Sigmoid colon (tissue), 7 donors: Measurements from ENCODE around the gene PTPN14. TPM values are rescaled to one million over a fixed set of nuclear protein-coding genes. Genes with fewer than 3 reads are reported as not detected.

ENCODE experiments used
- DNase-seq: peaks from one replicate; pipeline ENCODE4 v3.0.0-alpha.2; 2019
- H3K27ac ChIP-seq, 4 donors: fragments of 200-600 bp; sonication (generic); one replicate each; pipeline ENCODE4 v1.5.1; 2016 to 2019; ENCODE audit warnings: mild to moderate bottlenecking in 1 of 4
- H3K27me3 ChIP-seq, 3 donors: fragments of 200-600 bp; sonication (generic); one replicate each; pipeline ENCODE4 v1.5.1; 2019; ENCODE audit warnings: mild to moderate bottlenecking in 1 of 3
- H3K36me3 ChIP-seq, 4 donors: fragments of 200-600 bp; sonication (generic); one replicate each; pipeline ENCODE4 v1.5.1; 2016 to 2019
- H3K4me1 ChIP-seq, 4 donors: fragments of 200-600 bp; sonication (generic); one replicate each; pipeline ENCODE4 v1.5.1; 2017 to 2019
- H3K4me3 ChIP-seq, 4 donors: fragments of 200-600 bp; sonication (generic); one replicate each; pipeline ENCODE4 v1.5.1; 2017 to 2019; ENCODE audit warnings: mild to moderate bottlenecking in 2 of 4, moderate library complexity in 1 of 4
- H3K9me3 ChIP-seq, 4 donors: fragments of 200-600 bp in 3 of 4; sonication (generic) in 3 of 4; one replicate each; pipeline versions ENCODE4 v1.5.1 to v1.6.1; 2013 to 2019
- CTCF ChIP-seq, 4 experiments: fragments of 450-650 bp in 3 of 4; fragments of 200-600 bp in 1 of 4; IDR thresholded peaks; one replicate each; pipeline ENCODE4 v1.5.1; 2016 to 2019; ENCODE audit warnings: antibody characterized with exemption in 4 of 4, mild to moderate bottlenecking in 3 of 4, moderate library complexity in 2 of 4
- EP300 ChIP-seq, 4 donors: sonication (generic); formaldehyde crosslinking; IDR thresholded peaks; one replicate each; pipeline ENCODE4 v1.6.1; 2017; ENCODE audit warnings: antibody characterized with exemption in 4 of 4
- POLR2A ChIP-seq, 2 donors: fragments of 450-650 bp; IDR thresholded peaks; one replicate each; pipeline ENCODE4 v1.6.1; 2016; ENCODE audit warnings: antibody characterized with exemption in 2 of 2, mild to moderate bottlenecking in 2 of 2, moderate library complexity in 2 of 2
- POLR2AphosphoS5 ChIP-seq, 4 donors: sonication (generic); formaldehyde crosslinking; IDR thresholded peaks; one replicate each; pipeline ENCODE4 v1.6.1; 2017; ENCODE audit warnings: antibody characterized with exemption in 4 of 4
- WGBS, 2 donors: extraction: QIAGEN DNeasy Blood & Tissue Kit; methylation state at CpG; one replicate each; pipeline ENCODE4 v1.1.7; 2013; 5-methylcytosine and 5-hydroxymethylcytosine counted together
- intact Hi-C: fragments of 100-400 bp; cut with DNase I; formaldehyde crosslinking; loops from one replicate; pipeline ENCODE4 v1.15.1; 2023
- polyA plus RNA-seq, 3 donors: library from polyadenylated mRNA; stranded (reverse); fragments of 200-250 nt; gene quantifications; one replicate each; pipeline ENCODE4 v1.2.3, GENCODE V29; 2013
- total RNA-seq, 4 donors: library from RNA; depleted of rRNA; stranded (reverse); fragments of >200 nt; gene quantifications; one replicate each; pipeline ENCODE4 v1.1.0, GENCODE V29; 2016
- donor health status: healthy with polysubstance abuse.
- donor health status: Bipolar disorder and iron deficiency.
- donor health status: healthy.

The PTPN14 gene
- total and polyA plus RNA-seq, 7 donors: 0.46 to 35.5 (median 20.1) TPM

GRCh38 chr1:214413315-214413714 is 138.1 kb downstream of the PTPN14 start:
- no peaks in the 10 kb centered on the region for H3K9me3 ChIP-seq
- no peak overlapping the region for H3K4me3 ChIP-seq
- H3K4me1 ChIP-seq: peaks cover 0 to 31% (median 28%) of the 10 kb centered on the region in 4 donors
- H3K27ac ChIP-seq: no peak overlapping the region
- intact Hi-C loops: no loop called here
- no peaks in the 10 kb centered on the region for H3K27me3 ChIP-seq
- TF ChIP-seq POLR2A (IDR thresholded peaks at IDR 0.05): no peak
- TF ChIP-seq POLR2AphosphoS5 (IDR thresholded peaks at IDR 0.05): no peak
- TF ChIP-seq CTCF (IDR thresholded peaks at IDR 0.05): no peak
- no peak for TF ChIP-seq EP300 (IDR thresholded peaks at IDR 0.05)
- peaks cover 0 to 8% (median 0%) of the 10 kb centered on the region in 4 donors for H3K36me3 ChIP-seq
- DNase-seq: no peak

- no peak for TF ChIP-seq POLR2AphosphoS5 (IDR thresholded peaks at IDR 0.05)
- TF ChIP-seq CTCF (IDR thresholded peaks at IDR 0.05): no peak
- TF ChIP-seq POLR2A (IDR thresholded peaks at IDR 0.05): no peak
- no peak for TF ChIP-seq EP300 (IDR thresholded peaks at IDR 0.05)
- DNase-seq: no peak
- H3K4me1 ChIP-seq: no peaks in the 10 kb centered on the region
- WGBS, 2 donors: 87 to 91% methylated on average over 9 of the region's 9 CpGs
- no peaks in the 10 kb centered on the region for H3K27me3 ChIP-seq
- no peaks in the 10 kb centered on the region for H3K9me3 ChIP-seq
- no peak overlapping the region for H3K4me3 ChIP-seq
- H3K27ac ChIP-seq: no peak overlapping the region
- intact Hi-C loops: no loop called here
- H3K36me3 ChIP-seq: peaks cover 0 to 21% (median 0%) of the 10 kb centered on the region in 4 donors
Observed at GRCh38 chr1:214404571-214405213, 146.7 kb downstream of the PTPN14 start.

GRCh38 chr1:214404154-214404553 is 147.2 kb downstream of the PTPN14 start:
- Histone ChIP-seq H3K36me3 (peaks cover 0 to 21% (median 0%) of the 10 kb centered on the region in 4 donors), H3K9me3 (no peaks in the 10 kb centered on the region), H3K27ac (no peak overlapping the region), H3K4me1 (no peaks in the 10 kb centered on the region), H3K27me3 (no peaks in the 10 kb centered on the region), H3K4me3 (no peak overlapping the region)
- WGBS, 2 donors: 71 to 82% methylated on average over 4 of the region's 4 CpGs
- intact Hi-C loops: no loop called here
- TF ChIP-seq CTCF (IDR thresholded peaks at IDR 0.05) (no peak), EP300 (IDR thresholded peaks at IDR 0.05) (no peak), POLR2A (IDR thresholded peaks at IDR 0.05) (no peak), POLR2AphosphoS5 (IDR thresholded peaks at IDR 0.05) (no peak)
- no peak for DNase-seq

- Histone ChIP-seq H3K36me3 (peaks cover 0 to 21% (median 0%) of the 10 kb centered on the region in 4 donors), H3K27me3 (no peaks in the 10 kb centered on the region), H3K4me1 (no peaks in the 10 kb centered on the region), H3K27ac (no peak overlapping the region), H3K4me3 (no peak overlapping the region), H3K9me3 (no peaks in the 10 kb centered on the region)
- TF ChIP-seq EP300 (IDR thresholded peaks at IDR 0.05): no peak
- TF ChIP-seq POLR2A (IDR thresholded peaks at IDR 0.05): no peak
- TF ChIP-seq CTCF (IDR thresholded peaks at IDR 0.05): no peak
- no peak for TF ChIP-seq POLR2AphosphoS5 (IDR thresholded peaks at IDR 0.05)
- 76 to 77% methylated on average over 5 of the region's 5 CpGs for WGBS, 2 donors
- DNase-seq: no peak
- intact Hi-C loops: no loop called here
Observed at GRCh38 chr1:214403431-214403830, 148.0 kb downstream of the PTPN14 start.

GRCh38 chr1:214402613-214403083 is 148.8 kb downstream of the PTPN14 start:
- Histone ChIP-seq H3K27ac (no peak overlapping the region), H3K4me3 (no peak overlapping the region), H3K4me1 (no peaks in the 10 kb centered on the region), H3K27me3 (no peaks in the 10 kb centered on the region), H3K9me3 (no peaks in the 10 kb centered on the region), H3K36me3 (peaks cover 0 to 28% (median 0%) of the 10 kb centered on the region in 4 donors)
- no peak for DNase-seq
- intact Hi-C loops: no loop called here
- TF ChIP-seq POLR2AphosphoS5 (IDR thresholded peaks at IDR 0.05) (no peak), EP300 (IDR thresholded peaks at IDR 0.05) (no peak), POLR2A (IDR thresholded peaks at IDR 0.05) (no peak), CTCF (IDR thresholded peaks at IDR 0.05) (no peak)
- 17 to 37% methylated on average over 3 of the region's 3 CpGs for WGBS, 2 donors
